NB4 (cell line): Measurements from ENCODE around the gene ITFG2.

Source experiments
- DNase-seq: peaks from one replicate; pipeline ENCODE4 v3.0.0; 2010; ENCODE audit warnings: low read depth
- H3K4me3 ChIP-seq: one replicate; pipeline ENCODE4 v1.5.1; 2011; ENCODE audit warnings: mild to moderate bottlenecking, low read depth, low read length, moderate library complexity
- MYC ChIP-seq: IDR thresholded peaks from 2 replicates; pipeline ENCODE4 v1.6.1; 2011; ENCODE audit warnings: low read depth, low read length
- POLR2A ChIP-seq: IDR thresholded peaks from 2 replicates; pipeline ENCODE4 v1.6.1; 2011; ENCODE audit warnings: mild to moderate bottlenecking; ENCODE audit not compliant: insufficient read length; ENCODE audit errors: extremely low read depth
- TF ChIP-seq, protein P1 (sequence below): IDR thresholded peaks from one replicate; pipeline ENCODE4 v1.5.1; 2012; ENCODE audit warnings: low read depth, low read length
- TF ChIP-seq, protein P2 (sequence below): IDR thresholded peaks from 2 replicates; pipeline ENCODE4 v1.6.1; 2011; ENCODE audit warnings: low read depth, low read length

ITFG2 gene

DNA sequence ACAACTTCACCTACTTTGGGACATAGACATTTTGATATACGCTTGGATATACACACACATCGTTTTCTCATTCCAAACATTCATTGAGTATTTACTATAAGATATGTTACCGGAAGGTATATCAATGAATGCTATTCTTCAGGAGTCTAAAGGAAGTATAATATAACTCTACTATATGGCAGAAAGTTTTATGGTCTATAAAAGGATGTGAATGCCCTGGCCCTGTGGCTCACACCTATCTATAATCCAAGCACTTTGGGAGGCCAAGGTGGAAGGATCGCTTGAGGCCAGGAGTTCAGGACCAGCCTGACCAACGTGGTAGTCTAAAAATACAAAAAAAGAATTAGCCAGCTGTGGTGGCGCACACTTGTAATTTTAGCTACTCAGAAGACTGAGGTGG, 16.8 kb downstream of the ITFG2 start:
- no peak for DNase-seq
- TF ChIP-seq, protein P1, sequence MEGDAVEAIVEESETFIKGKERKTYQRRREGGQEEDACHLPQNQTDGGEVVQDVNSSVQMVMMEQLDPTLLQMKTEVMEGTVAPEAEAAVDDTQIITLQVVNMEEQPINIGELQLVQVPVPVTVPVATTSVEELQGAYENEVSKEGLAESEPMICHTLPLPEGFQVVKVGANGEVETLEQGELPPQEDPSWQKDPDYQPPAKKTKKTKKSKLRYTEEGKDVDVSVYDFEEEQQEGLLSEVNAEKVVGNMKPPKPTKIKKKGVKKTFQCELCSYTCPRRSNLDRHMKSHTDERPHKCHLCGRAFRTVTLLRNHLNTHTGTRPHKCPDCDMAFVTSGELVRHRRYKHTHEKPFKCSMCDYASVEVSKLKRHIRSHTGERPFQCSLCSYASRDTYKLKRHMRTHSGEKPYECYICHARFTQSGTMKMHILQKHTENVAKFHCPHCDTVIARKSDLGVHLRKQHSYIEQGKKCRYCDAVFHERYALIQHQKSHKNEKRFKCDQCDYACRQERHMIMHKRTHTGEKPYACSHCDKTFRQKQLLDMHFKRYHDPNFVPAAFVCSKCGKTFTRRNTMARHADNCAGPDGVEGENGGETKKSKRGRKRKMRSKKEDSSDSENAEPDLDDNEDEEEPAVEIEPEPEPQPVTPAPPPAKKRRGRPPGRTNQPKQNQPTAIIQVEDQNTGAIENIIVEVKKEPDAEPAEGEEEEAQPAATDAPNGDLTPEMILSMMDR, result no peak
- TF ChIP-seq MYC, result no peak
- TF ChIP-seq, protein P2, sequence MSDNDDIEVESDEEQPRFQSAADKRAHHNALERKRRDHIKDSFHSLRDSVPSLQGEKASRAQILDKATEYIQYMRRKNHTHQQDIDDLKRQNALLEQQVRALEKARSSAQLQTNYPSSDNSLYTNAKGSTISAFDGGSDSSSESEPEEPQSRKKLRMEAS, result no peak
- no peak for TF ChIP-seq POLR2A
- H3K4me3 ChIP-seq, result no peak overlapping the region

DNA sequence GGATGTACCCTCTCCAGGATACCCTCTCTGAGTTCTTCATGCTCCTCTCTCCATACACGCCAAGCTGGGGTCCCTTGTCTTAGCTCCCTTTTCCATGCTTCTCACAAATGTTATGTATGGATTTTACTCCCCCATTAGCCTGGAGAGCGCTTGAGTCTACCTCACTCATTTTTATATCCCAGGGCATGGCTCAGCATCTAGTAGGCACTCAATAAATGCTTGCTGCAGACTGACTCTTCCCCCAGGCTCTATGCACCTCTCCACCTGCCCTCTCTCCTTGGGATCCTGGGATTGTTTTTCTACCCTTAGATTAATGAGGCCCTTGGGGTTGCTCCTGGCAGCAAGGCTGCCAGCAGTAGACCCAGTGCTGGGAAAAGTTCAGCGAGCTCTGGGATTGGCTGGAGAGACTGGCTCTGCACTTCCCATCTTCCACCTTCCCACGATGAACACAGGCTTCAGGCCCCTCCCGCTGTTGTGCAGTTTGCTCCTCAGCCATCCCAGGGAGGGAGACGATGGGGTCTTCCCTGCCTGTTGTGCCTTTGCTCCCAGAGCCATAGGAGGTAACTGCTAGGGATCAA, 20.2 kb downstream of the ITFG2 start:
- TF ChIP-seq MYC (no peak), POLR2A (no peak)
- TF ChIP-seq, protein P2, result no peak
- TF ChIP-seq, protein P1, result no peak
- no peak for DNase-seq
- no peak overlapping the region for H3K4me3 ChIP-seq

DNA sequence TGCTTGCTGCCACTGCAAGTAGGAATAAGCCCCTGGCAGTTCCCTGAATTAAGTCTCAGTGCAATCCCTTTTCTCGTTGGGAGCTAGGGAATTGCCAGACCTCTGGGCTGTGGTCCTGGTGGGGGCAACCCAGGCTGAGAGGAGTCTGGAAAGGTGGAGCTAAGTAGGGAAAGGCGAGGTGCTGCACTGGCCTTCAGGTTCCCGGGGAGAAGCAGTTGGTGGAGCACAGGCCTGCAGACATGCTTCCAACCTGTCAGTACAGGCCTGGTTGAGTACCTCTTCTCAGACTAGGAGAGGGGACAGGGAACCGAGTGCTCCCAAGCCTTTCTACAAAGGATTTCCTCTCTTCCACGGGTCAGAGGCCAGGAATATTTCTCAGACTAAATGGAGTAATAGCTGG, 20.9 kb downstream of the ITFG2 start:
- DNase-seq, result no peak
- H3K4me3 ChIP-seq, result no peak overlapping the region
- TF ChIP-seq, protein P1, result no peak
- no peak for TF ChIP-seq POLR2A
- TF ChIP-seq, protein P2, result no peak
- no peak for TF ChIP-seq MYC

DNA sequence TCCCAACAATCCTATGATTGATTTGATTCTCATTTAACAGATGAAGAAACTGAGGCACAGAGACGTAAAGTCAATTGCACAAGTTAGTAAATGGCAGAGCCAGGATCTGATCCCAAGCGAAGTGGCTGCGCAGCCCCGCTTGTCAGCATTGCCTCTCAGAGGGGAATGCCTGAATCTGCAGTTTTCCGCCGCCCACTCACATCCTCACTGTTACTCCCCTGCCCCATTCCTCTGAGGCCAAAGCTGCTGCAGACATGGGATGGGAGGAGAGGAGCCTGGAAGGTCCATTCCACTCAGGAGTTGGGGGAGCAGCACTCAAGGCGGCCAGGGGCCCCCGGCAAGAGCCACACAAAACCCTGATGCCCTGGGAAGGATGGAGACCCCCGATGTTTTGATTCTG, 21.3 kb downstream of the ITFG2 start:
- H3K4me3 ChIP-seq, result no peak overlapping the region
- TF ChIP-seq POLR2A, result no peak
- no peak for DNase-seq

DNA sequence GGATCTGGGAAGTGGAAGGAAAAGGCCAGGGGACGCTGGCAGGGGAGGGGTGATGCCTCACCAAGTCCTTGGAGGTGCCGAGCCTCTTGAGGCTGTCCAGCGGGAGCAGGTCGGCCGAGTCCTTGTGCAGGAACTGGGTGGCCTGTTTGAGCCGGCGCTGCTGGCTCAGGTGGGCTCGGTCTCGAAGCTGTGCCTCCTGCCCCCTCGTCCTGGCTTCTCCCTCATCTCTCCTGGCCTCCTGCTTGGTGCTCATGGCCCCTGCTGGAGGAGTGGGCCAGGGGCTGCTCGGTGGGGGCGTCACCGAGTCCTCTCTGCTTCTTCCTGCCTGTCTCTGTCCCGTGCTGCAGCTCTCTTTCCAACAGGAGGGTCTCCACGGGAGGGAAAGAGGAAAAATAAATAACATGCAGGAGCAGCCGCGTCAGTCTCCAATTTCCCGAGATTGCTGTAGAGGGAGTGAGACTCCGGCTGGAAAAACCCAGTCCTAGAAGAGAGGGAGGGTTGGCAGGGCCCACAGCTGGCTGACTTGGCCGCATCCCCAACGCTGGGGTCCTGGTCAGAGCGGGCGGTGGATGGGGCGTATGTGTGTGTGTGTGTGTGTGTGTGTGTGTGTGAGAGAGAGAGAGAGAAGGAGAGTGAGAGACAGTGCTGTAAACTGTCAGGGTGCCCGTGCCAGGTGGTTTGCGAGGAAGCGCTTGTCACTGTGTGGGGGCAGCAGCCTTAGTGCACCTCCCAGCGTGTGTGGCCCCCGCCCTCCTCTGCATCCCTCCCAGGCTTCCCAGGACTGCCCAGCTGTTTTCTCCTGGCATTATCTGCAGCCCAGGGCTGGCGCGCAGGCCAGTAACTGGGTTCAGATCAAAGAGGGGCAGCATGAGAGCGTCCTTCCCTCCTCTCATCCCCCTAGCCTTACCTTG, 22.4 kb downstream of the ITFG2 start, which contains the start of gene NRIP2:
Gene NRIP2 (minus strand): TSS at position 455 of the 911 bp plus-strand sequence. CDS start 52 bp downstream, at position 403.
- no peak for DNase-seq
- TF ChIP-seq, protein P2, result no peak
- TF ChIP-seq, protein P1, result no peak
- no peak for TF ChIP-seq MYC
- TF ChIP-seq POLR2A, result no peak
- no peak within 1 kb of the TSS for H3K4me3 ChIP-seq

DNA sequence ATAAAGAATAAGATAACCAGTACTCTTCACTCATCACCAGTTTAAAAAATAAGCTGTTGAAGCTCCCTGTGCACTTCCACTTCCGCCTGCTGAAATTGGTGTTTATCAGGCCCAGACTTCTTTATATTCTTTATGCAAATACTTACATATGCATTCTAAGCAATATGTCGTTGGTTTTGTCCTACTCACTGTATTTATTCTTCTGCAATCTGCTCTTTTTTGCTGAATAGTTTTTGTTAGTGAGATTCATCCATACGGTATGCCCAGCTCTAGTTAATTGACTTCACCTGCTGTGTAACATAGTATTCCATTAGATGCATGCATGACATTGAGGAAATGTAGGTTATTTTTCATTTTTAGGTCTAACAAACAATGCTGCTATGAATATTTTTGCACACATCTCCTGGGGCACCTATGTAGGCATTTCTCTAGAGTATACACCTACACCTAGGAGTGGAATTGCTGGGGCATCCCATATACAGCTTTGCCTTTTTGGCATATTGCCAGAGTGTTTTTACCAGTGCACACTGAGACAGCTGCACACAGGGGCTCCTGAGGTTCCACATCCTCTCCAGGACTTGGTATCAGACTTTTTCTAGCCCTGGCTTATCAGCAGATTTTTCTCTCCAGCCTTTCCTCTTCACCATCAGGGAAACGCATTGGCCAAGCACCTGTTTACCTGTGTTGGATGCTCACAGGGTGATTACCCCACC, 23.4 kb downstream of the ITFG2 start:
- no peak for TF ChIP-seq MYC
- no peak for TF ChIP-seq POLR2A
- TF ChIP-seq, protein P2, result no peak
- TF ChIP-seq, protein P1, result no peak
- no peak for DNase-seq
- H3K4me3 ChIP-seq, result no peak overlapping the region
